CD4-positive, alpha-beta T cell treated with Interleukin-1 beta for 1 hour (primary cell): ENCODE measurements around the gene ALDH2.
A peak's percentile ranks its signal among the peaks of the same experiment; 100 is the strongest.
"Not testable (repeated sequence)": the region's sequence is repeated elsewhere in the genome, so short reads cannot be mapped to it uniquely, and the experiment has no call there.

Experiments
- DNase-seq, 2 donors: peaks; one replicate each; pipeline ENCODE4 v3.0.0-alpha.2; 2020 to 2022

Gene ALDH2

DNA sequence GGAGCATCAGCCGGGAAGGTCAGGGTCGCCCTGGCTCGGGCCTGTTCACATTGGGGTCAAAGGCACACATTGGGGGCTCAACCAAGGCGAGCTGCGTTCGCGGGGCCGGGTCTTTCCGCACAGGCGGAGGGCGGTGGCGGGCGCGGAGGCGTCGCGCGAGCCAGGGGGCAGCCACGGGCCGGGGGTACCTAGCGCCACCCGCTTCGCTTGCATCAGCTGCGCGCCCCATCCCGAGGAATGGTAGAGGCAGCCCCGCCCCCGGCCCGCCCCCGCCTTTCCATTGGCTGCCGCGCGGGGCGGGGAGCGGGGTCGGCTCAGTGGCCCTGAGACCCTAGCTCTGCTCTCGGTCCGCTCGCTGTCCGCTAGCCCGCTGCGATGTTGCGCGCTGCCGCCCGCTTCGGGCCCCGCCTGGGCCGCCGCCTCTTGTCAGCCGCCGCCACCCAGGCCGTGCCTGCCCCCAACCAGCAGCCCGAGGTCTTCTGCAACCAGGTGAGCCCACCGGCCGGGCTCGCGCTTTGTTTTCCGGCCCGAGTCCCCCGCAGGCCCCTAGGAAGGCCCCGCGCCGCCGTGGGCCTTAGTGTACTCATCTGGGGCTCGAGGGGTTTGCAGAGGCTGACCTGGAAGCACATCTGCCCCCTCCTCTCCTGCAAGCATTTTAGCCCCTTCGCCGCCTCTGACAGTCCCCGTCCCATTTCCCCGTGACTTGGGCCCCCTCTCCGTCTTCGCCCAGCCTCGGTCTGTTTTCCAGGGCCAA lies at the start of gene ALDH2:
Gene ALDH2 (plus strand): TSS at position 326 of the 754 bp plus-strand sequence. CDS start 50 bp downstream, at position 376.
- DNase-seq = peak in 1 of 2 donors; percentile 42

DNA sequence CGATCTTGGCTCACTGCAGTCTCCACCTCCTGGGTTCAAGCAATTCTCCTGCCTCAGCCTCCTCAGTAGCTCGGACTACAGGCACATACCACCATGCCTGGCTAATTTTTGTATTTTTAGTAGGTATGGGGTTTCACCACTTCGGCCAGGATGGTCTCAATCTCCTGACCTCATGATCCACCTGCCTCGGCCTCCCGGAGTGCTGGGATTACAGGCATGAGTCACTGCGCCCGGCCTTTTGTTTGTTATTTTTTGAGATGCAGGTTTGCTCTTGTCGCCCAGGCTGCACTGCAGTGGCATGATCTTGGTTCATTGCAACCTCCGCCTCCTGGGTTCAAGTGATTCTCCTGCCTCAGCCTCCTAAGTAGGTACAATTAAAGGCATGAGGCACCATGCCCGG lies 47.4 kb upstream of the ALDH2 start:
- not testable (repeated sequence) for DNase-seq

DNA sequence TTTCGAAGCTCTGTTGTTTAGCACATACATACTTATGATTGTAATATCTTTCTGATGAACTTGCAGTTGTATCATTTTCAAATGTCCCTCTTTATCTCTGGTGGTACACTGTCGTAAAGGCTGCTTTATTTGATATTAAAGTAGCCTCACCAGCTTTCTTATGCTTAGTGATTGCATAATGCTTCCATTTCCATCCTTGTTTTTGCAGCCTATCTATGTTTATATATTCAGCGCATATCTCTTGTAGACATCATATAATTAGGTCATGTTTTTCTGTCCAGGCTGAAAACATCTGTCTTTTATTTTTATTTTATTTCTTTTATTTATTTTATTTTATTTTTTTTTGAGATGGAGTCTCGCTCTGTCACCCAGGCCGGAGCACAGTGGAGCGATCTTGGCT lies 46.3 kb upstream of the ALDH2 start:
- no peak for DNase-seq

DNA sequence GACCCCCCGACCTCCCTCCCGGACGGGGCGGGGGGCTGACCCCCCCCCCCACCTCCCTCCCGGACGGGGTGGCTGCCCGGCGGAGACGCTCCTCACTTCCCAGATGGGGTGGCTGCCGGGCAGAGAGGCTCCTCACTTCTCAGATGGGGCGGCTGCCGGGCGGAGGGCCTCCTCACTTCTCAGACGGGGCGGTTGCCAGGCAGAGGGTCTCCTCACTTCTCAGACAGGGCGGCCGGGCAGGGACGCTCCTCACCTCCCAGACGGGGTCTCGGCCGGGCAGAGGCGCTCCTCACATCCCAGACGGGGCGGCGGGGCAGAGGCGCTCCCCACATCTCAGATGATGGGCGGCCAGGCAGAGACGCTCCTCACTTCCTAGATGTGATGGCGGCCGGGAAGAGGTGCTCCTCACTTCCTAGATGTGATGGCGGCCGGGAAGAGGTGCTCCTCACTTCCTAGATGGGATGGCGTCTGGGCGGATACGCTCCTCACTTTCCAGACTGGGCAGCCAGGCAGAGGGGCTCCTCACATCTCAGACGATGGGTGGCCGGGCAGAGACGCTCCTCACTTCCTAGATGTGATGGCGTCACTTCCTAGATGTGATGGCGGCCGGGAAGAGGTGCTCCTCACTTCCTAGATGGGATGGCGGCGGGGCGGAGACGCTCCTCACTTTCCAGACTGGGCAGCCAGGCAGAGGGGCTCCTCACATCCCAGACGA lies 42.9 kb upstream of the ALDH2 start:
- DNase-seq = not testable (repeated sequence)

DNA sequence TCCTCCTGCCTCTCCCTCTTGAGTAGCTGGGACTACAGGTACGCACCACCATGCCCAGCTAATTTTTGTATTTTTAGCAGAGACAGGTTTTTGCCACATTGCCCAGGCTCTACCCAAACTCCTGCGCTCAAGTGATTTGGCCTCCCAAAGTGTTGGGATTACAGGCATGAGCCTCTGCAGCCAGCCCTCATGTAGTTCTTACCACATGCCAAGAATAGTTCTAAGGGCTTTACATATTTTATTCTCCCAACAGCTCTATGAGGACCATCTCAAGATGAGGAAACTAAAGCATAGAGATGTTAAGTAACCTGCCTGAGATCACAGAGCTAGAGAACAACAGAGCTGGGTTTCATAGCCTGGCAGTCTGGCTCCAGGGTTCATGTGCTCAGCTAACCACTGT lies 37.9 kb upstream of the ALDH2 start:
- DNase-seq = no peak

DNA sequence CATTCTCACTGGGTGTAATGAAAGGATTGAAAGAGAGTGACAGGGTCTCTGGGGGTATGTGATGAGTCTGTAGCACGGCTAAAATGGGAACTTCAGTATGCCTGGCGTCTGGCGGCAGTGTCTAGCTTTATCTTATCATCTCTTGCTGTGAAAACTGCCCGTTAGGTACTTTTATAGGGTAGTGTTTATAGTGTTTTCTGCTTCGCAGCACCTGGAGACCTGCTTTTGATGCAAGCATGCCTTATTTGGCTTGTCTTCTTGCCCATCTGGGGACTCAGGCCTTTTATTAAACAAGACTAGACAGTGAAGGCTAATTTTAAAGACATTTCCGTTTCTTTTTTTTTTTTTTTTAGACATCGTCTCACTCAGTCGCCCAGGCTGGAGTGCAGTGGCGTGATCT lies 36.3 kb upstream of the ALDH2 start:
- DNase-seq = no peak

DNA sequence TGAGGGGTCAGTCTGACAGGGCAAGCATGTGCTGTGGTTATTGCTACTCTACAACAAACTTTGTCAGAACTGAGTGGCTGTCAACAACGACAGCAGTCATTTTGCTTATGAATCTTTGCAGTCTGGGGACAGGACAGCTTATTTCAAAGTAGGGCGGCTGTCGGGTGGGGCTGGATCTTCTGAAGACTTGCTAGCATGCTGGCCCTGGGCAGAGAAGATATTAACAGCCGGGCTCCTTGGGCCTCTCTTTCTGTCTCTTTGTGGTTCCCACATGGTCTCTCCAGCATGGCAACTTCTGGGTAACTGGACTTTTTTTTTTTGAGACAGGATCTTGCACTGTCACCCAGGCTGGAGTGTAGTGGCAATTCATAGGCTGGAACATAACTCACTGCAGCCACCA lies 33.9 kb upstream of the ALDH2 start:
- no peak for DNase-seq

DNA sequence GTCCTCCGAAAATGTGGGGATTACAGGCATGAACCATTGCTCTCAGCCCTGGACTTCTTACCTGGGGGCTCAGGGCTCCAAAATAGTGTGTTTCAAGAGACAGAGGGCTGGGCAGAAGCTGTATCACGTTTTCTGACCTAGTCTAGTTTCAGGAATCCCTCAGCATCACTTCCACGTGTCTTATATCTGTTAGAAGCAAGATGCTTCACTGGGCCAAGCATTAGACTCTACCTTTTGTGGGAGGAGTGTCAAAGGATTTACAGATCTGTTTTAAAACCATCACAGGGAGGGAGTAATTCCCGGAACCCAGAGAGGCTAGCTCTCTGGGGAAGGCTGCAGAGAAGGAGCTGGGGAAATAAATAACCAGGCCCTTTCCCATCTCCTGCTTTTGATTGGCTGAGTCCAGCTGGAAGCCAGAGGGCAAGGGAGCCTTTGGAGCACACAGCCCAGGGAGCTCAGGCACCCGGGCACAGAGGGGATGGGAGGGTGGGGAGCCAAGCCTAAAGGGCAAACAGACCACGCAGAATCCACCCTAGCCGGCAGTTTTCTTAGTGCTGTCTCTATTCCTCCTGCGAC lies 33.3 kb upstream of the ALDH2 start:
- DNase-seq = no peak

DNA sequence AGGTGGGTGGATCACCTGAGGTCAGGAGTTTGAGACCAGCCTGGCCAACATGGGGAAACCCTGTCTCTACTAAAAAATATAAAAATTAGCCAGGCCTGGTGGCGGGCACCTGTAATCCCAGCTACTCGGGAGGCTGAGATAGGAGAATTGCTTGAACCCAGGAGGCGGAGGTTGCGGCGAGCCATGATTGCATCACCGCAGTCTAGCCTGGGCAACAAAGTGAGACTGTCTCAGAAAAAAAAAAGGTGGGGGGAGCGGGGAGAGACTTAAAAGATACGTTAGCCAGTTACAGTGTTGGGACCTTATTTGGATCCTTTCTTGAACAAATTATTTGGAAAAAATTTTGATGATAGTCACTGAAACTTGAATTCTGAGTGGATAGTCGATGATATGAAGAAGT lies 27.2 kb upstream of the ALDH2 start:
- not testable (repeated sequence) for DNase-seq

DNA sequence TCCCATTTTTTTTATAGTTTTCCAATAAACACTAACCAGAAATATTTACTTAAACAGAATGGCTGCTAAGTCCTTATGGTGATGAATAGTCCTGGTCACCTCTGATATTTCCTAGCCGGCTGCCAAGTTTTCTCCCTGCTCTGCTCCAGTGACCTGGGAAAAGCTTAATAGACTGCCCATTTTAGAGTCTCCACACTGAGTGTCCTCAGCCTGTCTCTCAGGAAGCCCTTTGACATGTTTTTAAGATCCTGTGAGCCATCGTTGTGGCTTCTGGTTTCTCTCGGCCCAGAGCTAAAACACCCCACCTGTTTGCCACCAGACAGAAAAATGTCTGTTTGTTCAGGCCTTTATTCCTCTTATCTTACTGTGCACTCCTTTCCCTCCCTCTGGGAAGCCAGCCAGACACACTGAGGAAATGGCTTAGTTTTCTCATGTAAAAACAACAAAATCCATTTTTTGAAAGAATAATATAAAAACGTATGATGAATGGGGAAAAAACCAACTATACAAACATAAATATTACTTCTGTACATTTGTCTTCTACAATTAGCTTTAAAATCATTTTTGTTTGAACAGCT lies 25.4 kb upstream of the ALDH2 start:
- DNase-seq = no peak

DNA sequence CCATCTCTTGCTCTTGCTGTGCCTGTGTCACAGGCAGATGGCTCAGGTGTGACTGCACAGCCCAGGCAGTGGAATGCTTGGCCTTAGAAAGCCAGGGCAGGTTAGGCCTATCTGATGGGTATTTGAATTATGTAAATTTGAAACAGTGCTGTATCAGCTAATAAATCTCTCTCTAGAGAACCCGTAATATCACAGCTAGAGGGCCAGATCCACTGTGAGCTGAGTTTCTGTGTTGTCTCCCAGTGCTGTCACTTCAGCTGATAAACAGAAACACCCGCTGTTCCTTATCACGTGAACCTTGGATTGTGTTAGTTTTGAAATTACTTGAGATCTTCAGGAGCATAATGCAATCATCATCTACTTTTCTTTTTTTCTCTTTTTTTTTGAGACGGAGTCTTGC lies 21.5 kb upstream of the ALDH2 start:
- no peak for DNase-seq

DNA sequence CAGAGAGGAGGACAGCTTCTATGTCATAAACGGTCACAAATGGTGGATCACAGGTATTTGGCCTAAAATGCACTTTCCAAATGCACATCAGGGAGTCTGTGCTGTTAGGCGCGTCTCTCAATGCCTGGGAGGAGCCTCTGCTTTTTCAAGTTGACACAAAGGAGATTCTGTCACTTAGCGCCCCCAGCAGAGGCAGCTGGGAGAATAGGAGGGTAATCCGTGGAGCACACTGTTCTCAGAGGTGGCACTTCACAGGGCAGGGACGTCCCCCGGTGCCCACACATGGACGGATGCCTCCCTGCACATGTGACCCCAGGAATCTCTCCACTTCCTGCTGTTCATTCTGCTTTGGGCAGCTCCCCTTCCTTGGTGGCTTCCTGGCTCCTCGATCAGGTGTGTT lies 19.4 kb upstream of the ALDH2 start:
- DNase-seq = no peak

DNA sequence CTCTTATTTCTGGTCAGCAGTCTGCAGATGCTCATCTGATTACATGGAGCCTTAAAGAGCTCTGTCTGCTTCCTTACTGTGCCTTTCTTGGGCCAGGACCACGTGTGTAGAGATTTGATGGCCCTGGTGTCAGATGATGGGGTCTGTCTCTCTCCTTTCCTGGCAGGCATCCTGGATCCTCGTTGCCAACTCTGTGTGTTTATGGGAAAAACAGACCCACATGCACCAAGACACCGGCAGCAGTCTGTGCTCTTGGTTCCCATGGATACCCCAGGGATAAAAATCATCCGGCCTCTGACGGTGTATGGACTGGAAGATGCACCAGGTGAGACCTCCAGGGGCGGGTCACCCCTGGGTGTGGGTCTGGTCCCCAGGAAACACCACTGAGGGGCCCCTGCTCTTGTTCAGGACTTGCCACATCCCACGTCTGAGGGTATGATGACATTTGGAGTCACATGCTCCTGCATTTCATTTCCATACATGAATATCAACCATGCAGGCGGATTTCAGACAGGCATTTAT lies 18.5 kb upstream of the ALDH2 start:
- no peak for DNase-seq

DNA sequence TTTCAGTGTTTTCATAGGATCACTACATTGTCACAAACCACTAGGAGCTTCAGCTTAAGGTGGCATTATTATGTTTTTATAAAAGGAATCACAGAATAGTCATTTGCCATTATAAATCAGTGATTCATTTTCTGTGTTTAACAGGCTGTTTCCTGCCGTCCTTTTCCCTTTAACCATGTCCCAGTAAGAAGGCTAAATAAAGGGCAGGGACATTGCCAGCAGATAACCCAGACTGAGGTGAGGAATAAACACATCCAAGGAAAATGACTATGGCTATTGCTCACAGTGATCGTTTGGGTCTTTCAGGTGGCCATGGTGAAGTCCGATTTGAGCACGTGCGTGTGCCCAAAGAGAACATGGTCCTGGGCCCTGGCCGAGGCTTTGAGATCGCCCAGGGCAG lies 17.9 kb upstream of the ALDH2 start:
- no peak for DNase-seq

DNA sequence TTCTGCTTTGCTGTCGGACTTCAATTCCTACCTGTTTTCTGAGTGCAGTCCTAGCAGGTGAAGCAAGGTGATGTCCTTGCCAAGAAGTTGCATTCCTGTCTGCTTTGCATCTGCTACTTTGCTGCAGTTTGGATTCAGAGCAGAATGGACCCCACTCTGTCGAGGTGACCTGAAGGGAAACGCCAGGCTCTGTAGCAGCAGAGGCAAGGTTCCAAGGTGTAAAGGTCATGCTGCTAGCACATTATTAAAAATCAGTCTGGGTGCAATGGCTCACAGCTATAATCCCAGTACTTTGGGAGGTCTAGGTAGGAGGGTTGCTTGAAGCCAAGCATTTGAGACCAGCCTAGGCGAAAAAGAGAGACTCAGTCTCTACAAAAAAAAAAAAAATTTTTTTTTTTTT lies 17.3 kb upstream of the ALDH2 start:
- no peak for DNase-seq

DNA sequence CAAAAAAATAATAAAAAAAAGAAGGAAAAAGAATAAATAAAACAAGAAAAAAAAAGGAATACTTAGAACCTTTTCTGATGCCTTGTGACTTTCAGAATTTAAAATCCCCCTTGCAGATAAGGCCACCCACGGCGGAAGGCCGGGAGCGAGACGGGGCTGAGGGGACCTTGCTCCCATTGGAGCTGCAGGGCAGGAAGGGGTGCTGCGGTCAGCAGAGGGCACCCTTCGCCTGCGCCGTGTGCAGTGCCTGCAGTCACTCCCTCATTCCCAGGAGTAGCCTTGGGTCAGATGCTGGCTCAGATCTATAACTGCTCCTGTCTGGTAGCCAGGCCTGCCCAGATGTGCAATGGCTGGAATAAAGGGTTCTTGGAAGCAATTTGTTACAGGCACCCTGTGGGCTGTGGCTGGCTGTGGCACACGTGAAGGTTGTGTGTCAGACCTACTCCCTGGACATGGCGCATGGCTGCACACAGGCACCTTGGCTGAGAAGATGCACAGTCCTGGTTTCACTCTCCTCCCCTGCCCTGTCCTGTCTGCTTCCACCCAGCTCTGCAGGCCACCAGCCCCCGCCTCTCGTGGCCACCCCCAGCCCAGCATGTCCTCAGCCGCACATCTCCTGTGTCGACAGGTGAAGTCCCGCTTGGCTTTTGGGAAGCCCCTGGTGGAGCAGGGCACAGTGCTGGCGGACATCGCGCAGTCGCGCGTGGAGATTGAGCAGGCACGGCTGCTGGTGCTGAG lies 13.4 kb upstream of the ALDH2 start:
- peak in 1 of 2 donors; percentile 16 for DNase-seq

DNA sequence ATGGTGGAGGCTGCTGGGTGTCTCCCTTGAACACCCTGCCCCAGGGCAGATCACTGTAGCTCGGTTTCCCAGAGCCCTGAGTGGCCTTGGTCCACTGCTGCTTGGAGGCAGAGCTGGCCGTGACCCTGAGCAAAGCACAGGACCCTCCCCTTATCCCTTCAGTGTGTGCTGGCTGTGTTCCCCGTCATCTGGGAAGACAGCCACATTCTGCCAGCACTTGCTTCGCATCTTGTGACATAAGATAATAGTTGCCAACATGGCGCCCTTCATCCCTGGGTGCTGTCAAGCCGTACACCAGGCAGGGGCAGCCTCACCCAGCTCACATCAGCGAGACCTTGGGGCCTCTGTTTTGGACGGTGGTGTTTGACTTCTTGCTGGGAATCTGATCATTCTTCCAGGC lies 12.1 kb upstream of the ALDH2 start:
- no peak for DNase-seq

DNA sequence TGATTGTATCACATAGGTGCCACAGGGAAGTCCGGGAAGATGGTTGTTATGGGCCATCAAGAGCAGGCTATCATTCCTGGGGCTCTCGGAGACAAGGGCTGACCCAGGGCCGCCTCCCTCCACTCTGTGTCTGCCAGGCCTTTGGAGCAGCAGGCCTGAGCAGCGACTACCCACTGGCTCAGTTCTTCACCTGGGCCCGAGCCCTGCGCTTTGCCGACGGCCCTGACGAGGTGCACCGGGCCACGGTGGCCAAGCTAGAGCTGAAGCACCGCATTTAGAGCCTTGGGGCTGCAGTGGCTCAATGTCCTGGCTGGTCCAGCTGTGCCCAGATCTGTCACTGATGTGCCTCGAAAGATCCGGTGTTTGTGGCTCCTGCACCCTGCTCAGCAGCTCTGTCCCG lies 10.5 kb upstream of the ALDH2 start:
- no peak for DNase-seq

DNA sequence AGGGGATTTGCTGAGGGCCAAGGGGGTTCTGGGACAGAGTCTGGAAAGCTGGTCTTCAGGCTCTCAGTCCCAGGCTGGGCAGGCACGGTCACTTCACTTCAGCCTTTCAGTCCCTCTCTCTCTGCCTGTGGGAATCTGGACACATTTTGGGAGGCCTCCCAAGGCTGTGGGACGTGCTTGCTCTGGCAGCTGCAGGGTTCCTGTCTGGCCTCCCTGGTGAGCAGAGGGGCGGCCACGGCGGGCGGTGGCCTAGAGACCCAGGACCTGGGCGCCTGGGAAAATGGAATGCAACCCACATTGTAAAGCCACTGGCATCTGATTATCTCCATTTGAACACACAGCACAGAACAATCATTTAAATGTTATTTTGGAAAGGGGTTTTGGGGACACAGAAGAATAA lies 10.1 kb upstream of the ALDH2 start:
- DNase-seq = no peak

DNA sequence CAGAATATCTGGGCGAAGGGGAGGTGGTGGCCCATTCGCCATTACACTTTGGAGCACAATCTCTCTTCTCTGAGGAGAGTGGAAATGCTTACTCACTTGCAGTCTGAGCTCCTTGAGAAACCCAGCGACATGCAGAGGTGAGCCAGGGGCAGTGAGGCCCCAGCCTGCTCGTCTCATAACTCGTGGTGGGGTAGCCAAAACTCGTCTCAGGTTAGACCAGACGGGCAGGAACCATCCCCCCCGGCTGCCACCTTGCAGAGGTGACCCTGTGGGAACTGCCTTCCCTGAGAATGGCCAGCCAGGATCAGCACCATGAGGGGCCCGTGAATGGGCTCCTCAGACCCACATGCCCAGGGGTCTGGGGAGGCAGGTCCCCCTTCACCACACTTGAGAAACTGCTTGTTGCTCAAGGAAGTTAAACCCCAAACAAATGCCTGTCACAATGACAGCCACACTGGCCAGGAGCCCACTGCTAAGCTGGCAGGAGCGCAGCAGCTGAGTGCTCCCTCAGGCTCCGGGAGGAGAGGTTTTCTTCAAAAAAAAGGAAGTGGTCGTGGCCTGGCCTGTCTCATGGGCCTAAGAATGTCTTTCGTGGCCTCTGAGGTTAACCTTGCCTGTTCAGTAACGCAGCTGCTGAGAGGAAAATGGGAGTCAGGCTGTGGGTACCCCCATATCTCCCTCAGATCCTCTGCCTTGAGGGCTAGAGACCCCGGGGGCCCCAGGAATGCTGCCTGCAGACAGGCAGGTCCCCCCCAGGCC lies 9.2 kb upstream of the ALDH2 start:
- DNase-seq = peak in 1 of 2 donors; percentile 31

DNA sequence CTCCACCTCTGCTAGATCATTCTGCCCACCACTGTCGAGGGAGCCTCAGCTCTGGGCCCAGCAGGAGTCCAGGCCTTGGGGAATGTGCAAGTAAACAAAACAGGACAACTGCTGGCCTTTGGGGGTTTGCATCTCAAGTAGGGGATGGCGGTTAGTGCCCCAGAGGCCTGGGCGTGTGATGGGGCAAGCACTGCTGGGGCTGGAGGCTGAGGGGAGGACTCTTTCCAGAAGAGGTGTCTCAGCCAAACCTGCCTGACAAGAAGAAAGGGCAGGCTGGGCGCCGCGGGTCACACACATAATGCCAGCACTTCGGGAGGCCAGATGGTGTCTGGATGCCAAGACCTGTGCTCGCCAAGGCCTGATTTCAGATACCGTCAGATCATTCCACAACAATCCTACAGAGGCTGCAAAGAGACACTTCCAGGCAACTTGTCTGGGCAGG lies 8.6 kb upstream of the ALDH2 start:
- no peak for DNase-seq

DNA sequence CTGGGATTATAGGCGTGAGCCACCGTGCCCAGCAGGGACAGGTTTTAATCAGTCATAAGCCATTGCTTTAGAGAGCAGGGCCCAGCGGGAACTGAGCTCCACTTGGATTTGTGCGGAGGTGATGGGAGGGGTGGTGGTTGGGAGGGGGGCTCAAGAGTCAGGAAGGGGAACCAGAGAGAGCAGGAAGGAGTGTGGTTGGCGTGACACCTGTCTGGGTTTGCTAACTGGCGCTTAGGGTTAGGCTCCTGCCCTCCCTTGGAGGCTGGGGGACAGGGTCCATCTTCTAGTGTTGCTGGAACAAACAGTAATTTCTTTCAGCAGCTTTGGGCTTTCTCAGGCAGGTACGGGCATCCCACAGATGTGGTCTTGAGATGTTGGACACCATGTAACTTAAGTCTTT lies 7.5 kb upstream of the ALDH2 start:
- no peak for DNase-seq
